Fibroblast of skin of left quadriceps (primary cell): ENCODE results near the gene FOXR1.
A peak's percentile ranks its signal among the peaks of the same experiment; 100 is the strongest.

Source experiments
- DNase-seq, 2 experiments: peaks; one replicate each; pipeline ENCODE4 v3.0.0-alpha.2; 2013; ENCODE audit warnings: low read depth in 2 of 2

Gene FOXR1, protein sequence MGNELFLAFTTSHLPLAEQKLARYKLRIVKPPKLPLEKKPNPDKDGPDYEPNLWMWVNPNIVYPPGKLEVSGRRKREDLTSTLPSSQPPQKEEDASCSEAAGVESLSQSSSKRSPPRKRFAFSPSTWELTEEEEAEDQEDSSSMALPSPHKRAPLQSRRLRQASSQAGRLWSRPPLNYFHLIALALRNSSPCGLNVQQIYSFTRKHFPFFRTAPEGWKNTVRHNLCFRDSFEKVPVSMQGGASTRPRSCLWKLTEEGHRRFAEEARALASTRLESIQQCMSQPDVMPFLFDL

DNA sequence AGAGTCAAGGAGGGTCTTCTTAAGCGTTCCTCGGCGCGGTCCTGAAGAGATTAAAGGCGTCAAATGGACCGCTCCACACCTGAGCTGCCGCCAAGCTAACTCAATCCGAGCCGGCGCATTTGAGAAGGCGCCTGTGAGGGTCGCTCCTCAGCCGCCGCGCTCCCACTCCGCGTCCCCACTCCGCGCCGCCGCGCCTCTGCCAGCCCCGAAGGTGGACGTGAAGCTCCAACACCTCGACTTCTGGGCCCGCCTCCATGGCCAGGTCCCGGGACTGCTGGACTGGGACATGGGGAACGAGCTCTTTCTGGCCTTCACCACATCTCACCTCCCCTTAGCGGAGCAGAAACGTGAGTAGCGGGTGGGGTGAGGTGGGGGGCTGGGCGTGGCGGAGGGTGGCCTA is at the start of gene FOXR1:
FOXR1 (plus strand) TSS at position 116 of the 400 bp plus-strand sequence; CDS start at position 287, 171 bp downstream.
- no peak for DNase-seq

DNA sequence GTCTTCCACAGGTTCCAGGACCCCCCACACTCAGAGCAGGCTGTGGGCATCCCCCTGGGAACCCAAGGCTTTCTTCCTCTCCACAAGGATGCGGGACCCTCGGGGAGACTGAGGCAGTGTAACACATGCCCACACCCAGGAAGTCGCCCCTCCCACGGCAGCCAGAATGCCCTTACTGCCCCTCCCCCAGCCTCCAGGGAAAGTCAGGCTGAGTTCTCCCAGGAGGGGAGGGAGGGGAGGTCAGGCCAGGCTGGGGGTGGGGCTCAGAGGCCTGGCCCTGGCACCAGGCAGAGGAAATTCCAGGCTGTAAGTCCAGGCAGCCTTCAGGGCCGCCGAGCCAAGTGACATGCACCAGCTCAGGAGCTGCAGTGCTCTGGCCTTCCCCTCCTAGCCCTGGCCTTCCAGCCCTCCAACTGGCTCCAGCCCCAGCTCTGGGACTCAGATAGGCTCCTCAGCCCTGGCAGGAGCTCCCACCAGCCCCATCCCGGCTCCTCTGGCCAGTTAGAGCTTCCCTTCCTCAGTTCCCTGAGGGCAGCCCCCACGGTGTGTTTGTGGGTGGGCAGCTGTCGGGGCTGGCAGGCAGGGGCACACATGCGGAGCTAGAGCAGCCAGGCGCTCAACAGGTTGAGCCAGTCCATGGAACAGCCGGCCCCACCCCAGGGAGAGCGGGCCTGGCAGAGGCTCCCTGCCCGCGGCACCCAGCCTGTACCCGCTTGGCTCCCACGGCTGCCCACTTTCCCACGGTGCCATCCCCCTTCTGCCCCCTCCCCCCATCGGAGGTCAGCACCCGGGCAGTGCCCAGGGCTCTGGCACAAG is 49.4 kb upstream of the FOXR1 start:
- DNase-seq: no peak

DNA sequence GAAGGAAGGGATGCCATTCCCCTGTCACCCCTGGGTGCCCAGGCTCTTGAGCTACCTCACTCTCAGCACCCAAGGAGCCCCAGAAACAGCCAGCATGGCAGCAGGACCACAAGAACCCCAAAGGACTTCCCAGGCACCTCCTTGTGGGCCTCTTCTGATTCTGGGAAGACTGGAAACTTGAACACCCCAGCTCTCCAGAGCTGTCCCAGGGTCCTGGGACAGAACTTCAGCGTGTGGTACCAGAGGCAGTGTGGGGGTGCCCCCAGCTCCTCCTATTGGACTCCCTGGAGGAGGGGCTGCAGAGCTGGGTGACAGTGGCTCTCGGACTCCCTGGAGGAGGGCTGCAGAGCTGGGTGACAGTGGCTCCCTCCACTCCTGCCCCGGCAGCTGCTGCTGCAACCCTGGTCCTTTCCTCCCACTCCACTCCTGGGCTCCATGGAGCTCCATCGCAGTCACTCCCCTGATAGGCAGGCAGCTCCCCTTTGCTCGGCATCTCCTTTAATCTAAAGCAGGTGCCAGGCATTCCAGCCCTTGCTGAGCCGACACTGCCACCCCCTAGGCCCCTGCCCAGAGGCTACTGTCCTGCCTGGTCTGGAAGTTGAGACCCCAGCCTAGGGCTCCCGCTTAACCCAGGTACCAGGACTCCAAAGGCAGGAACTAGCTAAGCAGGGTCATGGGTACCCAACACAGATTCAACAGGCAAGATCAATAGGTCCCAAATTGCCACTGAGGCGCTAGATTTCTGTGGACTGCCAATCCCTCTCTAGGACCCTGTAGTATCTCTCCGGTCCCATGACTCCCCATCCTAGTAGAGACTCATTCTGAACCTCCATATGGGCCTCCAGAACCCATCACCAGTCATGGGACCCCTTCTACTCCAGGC is 48.6 kb upstream of the FOXR1 start:
- no peak for DNase-seq

DNA sequence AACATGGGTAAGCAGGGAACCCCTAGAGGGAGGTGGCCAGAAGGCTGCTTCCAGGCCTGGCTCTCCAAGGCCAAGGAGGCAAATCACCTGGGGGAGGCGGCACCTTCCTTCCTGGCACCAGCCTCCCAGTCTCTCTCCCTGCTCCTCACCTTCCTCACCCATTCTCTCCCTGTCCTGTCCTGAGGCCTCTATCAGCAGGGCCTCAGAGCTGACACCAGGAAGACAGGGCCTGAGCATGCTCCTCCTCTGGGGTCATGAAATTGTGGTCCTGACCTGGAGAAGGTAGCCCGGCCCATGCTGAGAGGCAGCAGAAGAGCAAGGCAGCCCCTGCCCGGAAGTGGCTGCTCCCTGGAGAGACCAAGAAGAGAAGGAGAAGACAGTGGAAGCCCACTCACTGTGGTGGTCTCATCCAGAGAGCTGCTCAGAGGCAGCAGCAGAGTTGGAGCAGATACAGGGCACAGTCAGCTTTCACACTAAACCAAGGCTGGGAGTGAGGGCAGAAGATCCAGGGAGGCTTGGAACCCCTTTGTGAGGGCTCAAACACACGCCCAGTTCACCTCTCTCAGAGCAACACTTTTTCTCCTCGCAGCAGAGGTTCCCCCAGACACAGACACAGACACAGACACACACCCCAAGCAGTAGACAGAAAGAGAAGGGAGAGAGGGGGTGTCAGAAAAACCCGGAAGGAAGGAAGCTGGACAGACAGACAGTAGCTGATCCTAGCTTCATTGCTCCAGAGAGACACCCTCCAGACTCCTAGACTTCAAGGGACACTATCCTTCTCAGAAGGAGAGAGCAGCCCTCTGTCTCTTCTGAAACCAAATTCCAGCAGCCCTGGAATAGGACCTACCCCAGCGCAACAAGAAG is 47.6 kb upstream of the FOXR1 start:
- DNase-seq: no peak

DNA sequence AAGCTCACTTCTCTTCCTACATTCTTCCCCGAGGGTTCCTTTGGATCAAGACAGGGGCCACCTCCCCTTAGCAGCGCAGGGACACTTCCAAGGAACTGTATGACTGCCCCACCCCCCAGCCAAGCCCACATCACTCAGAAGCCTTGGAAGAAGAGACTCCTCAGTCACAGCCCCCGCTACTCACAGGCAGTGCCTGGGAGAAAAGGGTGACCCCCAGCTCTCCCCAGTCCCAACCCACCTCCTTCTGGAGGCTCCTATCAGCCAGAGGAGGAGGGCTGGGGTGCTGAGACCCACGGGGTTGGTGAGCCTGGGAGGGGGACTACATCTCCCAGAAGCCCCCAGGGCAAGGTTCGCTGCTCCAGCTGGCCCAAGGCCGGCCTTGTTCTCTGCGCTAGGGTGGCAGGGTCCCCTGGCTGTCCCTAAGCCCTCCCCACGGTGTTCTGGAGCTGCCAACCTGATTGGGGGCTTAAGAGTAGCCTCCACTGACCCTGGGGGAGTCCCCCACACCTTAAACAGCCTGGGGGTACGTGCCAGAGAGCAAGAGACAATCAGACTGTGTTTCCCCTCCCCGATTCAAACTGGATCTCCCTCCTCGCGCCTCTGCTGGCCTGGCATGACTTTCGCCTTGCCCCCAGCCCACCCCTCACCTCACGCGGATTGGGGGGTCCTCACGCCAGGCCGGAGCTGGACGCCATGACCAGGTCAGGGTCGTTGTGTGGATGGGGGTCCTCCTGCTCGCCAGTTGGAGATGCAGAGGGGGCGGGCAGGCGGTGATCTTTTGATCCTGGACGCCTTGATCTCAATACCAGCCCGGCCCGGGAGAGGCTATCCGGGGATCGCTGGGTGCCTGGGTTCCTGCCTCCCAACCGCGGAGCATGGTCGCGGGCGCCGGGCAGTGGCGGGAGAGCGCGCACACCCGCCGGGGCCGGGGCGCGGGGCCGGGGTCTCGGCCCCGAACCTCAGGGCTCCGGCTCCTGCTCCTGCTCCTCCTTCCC is 46.7 kb upstream of the FOXR1 start:
- DNase-seq: no peak

DNA sequence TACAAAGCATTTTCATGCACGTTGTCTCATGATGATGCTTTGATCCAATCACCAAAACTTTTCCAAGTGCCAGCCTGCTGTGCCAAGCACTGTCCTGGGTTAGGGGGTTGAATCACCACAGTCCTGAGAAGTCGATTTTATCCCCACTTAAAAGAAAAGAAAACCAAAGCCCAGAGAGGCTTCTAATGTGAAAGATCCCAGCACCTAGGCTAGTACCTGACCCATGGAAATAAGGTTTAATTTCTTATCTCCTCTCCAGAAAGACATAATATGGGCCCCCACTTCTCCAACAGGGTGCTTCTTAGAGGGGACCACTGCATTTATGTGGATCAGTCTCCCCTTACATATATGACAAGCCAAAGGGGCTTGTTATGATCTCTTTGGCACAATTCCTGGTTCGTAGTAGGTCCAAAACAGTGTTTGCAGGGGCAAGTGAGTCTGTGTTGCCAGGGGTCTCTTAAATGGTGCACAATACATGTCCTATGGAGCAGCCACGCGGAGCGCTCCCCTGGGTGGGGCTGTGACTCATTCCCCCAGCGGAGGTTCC is 43.9 kb upstream of the FOXR1 start:
- no peak for DNase-seq

DNA sequence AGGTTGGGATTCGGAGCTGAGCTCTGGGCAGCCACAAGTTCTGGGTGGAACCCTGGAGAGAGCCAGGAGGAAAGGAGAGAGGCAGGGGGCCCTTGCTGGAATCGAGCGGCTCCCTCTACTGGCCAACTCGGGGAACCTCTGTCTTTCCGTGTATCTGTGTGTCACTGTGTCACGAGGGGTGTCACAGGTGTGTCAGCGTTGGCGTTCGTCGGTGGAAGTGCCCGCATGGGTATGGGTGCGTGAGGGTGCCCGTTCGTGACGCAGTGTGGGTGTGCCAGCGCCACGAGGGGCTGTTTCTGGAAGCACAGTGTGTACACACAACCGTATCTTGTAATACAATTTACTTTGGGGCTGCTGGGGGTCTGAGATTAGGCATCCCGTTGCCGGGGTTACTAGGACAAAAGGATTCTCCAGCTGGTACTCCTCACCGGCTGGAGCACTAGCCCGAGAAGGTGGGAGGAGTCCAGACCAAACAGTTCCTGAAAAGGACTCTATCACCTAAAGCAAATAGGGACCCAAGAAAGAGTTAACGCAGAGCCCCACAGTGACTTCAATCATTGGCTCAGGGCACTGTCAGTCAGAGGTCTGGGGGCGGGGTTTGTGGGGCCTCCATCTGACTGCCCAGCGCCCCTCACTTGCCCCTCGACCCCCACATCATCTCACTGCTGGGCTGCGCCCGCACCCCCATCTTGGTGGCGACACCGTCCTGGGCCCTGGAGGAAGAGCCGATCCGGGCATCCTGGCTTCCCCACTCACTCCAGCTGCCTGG is 43.3 kb upstream of the FOXR1 start:
- peak; percentile 81 to 82 for DNase-seq

DNA sequence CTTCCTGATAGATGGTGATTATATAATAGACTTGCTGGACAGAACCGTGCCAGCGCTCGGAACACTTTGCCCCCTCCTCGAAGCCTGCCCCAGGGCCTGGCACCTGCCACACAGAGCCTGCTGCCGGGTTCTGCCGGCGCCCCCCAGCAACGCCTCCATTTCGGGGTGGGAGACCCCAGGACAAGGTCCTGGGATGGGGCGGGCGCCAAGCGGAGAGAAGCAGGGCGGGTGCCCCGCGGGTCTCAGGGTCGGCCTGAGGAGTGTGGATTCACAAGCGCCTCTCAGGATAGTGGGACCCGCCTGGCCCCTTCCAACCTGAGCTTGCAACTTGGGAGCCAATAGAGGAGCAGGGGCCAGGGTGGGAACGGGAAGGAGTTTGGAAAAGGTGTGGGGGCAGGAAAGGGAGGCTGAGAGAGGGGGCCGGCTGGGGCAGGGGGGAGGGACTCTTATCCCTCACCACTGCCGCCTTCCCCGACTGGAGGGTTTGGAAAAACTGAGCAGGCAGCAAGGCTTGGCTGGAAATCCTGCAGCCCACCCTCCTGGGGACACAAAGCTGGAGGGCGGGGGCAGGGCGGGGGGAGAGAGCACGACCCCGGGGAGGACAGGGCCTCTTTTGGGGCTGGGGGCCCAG is 42.6 kb upstream of the FOXR1 start:
- no peak for DNase-seq

DNA sequence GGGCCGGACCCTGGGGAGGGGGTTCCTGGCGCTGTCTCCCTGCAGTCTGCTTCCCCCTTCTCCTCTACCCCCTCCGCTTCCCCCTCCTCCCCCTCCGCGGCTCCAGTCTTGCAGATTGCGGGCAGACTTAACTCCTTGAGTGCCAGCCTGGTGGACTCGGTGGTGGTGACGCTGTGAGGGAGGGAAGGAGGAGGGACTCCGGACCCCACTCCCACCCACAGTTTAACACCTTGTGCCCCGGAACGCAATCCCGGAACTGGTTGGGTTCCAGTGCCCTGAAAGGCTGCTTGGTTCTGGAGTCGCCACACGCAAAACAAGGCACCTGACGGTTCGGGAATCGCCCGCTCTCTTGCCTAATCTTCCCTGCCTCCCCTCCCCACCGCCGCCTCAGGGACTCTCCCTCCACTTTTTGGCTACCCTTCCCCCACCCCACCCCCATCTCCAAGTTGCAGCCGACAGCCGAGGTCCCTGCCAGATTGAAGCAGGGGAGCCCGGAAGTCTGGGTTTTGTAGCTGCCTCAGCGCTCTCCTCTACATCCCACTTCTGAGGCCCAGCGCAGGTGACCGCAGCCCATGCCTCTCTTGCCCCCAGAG is 42.0 kb upstream of the FOXR1 start:
- peak in 1 of 2 experiments; percentile 78 for DNase-seq

DNA sequence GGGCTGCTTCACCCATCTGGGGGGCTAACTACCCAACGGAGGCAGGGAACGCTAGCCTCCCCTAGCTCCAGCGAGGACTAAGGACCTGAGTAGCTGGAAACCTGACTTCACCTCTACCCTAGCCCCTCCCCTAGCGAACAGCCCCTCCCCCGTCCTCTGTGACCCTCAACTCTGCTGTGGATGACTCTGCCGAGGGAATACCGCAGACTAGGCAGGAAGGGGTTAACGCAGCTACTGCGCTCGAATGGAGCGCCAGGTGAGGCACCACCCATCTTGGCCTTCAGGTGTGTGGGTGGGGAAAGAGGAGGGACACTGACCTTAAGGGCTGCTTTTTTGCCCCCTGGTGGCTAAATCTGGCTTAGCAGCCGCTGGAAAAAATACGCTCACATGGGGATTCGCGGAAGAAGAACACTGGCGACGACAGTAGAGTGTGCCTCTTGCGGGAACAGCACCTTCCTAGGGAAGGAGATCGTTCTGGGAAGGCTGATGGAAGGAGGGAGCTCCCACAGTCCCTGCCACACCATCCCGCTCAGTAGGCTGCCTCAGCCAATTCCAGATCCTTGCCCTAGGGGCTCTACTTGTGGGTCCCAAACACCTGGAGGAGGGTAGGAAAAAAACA is 41.4 kb upstream of the FOXR1 start:
- DNase-seq: no peak

DNA sequence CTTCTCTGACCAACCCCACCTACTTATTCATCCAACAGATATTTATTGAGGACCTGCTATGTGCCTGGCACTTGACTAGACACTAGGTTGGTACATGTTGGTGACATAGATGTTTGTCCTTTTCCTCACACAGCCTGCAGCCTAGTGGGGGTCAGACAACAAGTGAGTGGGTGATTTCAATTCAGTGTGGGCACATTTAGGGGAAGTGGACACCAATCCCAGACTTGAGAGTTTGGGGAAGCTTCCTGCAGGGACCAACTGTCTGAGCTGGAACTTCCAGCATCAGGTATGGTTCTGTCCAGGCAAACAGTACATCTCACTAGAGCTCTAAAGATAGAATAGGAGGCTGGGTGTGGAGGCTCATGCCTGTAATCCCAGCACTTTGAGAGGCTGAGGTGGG is 40.0 kb upstream of the FOXR1 start:
- DNase-seq: no peak

DNA sequence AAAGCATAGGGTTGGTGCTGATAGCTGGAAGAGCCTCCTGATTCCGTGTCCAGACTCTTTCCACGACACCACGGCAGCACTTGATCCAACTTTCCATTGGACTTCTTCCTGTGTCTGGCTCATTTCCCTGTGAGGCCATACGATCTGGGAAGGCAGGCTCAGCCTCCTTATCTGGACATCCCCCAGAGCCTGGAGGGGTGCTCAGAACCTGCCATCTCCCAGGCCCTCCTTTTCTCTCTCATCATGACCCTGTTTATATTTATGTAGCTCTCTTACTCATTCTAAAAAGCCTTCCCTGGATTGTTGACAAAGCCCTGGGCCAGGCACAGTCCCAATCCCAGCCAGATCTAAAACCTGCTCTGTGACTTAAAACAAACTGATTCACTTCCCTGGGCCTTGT is 38.1 kb upstream of the FOXR1 start:
- no peak for DNase-seq

DNA sequence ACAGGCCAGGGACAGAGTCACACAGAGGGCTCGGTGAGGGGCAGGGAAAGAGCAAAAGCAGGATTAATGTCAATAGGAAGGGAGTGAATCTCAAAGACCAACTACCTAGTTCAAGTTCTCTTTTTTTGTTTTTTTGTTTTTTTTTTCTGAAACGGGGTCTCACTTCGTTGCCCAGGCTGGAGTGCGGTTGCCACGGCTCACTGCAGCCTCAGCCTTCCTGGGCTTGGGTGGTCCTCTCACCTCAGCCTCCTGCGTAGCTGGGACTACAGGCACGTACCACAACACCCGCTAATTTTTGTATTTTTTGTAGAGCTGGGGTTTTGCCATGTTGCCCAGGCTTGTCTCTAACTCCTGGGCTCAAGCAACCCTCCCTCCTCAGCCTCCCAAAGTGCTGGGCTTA is 36.2 kb upstream of the FOXR1 start:
- DNase-seq: no peak

DNA sequence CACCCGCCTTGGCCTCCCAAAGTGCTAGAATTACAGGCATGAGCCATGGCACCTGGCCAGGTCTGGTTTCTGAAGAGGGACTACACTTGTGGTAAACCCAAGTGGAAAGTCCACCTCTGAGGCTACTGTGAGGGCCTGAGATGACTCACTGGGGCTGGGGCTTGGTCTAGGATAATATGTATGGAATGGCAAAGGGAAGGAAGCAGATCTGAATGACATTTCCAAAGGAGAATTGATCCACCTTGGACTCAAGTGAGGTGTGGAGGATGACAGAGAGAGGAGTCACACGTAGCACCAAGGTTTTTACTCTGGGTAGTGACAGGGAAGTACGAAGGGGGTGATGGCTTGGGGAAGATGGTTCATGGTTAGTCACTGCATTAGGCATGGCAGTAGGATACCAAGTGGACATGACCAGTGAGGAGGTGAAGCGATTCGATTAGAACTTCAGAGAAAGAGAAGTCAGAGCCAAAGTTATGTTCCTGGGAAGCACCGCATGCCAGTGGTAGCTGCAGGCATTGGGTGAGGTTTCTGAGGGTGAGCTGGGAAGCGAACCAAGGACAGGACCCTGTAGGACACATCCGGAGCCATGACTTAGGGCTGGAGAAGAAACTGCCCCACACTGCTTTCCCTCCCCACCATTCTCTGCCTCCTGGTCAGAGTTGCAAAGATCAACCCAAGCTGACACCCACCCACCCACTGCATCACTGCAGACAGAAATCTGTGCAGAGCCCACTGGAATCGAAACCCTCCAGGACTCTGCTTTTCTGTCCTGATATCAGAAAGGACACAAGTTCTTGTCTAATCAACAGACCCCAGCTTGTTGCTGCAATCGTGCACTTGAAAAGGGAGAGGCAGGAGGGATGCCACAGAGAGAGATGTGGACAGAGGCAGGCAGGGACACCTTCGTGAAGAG is 32.8 kb upstream of the FOXR1 start:
- no peak for DNase-seq

DNA sequence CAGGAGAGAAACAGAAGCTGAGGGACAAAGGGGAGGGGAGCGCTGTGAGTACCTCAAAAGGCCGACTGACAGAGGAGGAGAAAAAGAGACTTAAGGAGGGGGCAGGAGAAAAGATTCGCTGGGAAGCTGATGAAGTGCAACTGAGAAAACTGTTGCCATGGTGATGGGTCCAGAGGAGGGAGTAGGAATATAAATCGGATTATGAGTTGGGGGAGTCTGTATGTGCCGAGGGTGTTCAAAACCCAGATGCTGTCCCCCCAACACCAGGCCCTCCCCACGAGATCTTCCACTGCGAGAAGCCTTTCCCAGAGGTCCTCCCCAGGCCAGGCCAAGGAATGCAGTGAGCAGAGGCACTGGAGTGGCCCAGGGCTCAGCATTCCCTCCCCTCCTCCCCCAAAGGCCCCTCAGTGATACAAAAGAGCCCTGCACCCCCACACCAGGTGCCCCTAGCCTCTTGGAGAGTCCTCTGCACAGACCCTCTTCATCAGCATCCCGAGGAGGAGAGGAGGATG is 32.1 kb upstream of the FOXR1 start:
- DNase-seq: no peak

DNA sequence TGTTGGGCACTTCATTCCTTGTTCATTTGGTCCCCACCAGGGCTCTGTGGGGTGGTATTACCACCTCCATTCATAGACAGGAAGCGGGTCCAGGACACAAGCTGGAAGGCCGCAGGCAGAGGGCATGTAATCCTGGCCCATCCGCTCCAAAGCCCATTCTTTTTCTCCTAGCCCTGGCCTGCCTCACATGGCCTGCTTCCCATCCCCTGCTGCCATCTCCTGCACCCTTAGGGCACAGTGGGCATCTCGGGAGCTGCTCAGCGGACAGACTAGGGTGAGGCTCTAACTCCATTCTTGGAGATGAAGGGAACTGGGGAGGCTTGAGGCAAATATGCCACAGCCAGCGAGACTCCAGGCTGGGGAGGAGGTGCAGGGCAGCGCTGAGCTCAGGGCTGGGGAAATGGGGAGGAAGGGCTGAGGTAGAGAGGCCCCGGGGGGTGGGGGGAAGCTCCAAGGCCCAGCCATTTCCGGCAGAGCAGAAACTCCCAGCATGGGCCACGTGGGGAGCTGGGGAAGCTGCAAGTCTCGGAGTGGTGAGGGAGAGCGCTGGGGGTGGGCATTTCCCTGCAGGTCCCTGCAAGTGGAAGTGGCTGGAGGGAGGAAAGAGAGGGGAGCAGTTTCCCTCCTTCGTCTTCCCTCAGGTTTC is 31.5 kb upstream of the FOXR1 start:
- no peak for DNase-seq
